SK-N-MC (cell line): ENCODE measurements around the gene ETNK1.

Experiments used
- EZH2 ChIP-seq: fragments of 200-600 bp; sonication (generic); IDR thresholded peaks from one replicate; pipeline ENCODE4 v1.6.1; 2017; ENCODE audit warnings: antibody characterized with exemption
- FOXP2 ChIP-seq: optimal IDR thresholded peaks from 2 replicates; pipeline ENCODE3; 2011; ENCODE audit warnings: mild to moderate bottlenecking, moderate library complexity; ENCODE audit not compliant: insufficient read depth; ENCODE audit errors: extremely low read length, control extremely low read depth
- POLR2AphosphoS5 ChIP-seq: IDR thresholded peaks from 2 replicates; pipeline ENCODE4 v1.6.1; 2012; ENCODE audit warnings: mild to moderate bottlenecking, low read depth, low read length, borderline replicate concordance

- TF ChIP-seq EZH2 (no peak), POLR2AphosphoS5 (no peak), FOXP2 (no peak)
Observed at GRCh38 chr12:22609501-22609900, 15.5 kb upstream of the ETNK1 start.
